CD14-positive monocyte (primary cell): ENCODE results near the gene UBE2A. TPM values are rescaled to one million over a fixed set of nuclear protein-coding genes. Genes with fewer than 3 reads are reported as not detected.
A peak's percentile ranks its signal among the peaks of the same experiment; 100 is the strongest.

Experiments
- DNase-seq, 3 donors: peaks; one replicate each; pipeline ENCODE4 v3.0.0-alpha.2; 2011 to 2022
- H2AFZ ChIP-seq: 2 replicates; pipeline ENCODE4 v1.6.0; 2012; ENCODE audit warnings: mild to moderate bottlenecking, low read depth, low read length, inconsistent platforms; ENCODE audit not compliant: insufficient read depth, poor library complexity, severe bottlenecking
- H3K27ac ChIP-seq, 2 donors: 1 replicate in 1 of 2; 2 replicates in 1 of 2; pipeline ENCODE4 v1.5.1; 2012 to 2013; ENCODE audit warnings: low read length in 2 of 2, control low read depth in 1 of 2, inconsistent platforms in 1 of 2, low read depth in 1 of 2, mild to moderate bottlenecking in 1 of 2
- H3K27me3 ChIP-seq, 2 donors: one replicate each; pipeline versions ENCODE4 v1.6.0 to v1.6.1; 2011 to 2013; ENCODE audit warnings: low read length in 2 of 2; ENCODE audit not compliant: control insufficient read depth in 2 of 2, insufficient read depth in 2 of 2
- H3K36me3 ChIP-seq, 2 donors: replicated peaks in 1 of 2; 1 replicate in 1 of 2; 2 replicates in 1 of 2; pipeline versions ENCODE4 v1.5.1 to v1.6.1; 2012 to 2013; ENCODE audit warnings: low read length in 2 of 2, control low read depth in 1 of 2, inconsistent platforms in 1 of 2, mild to moderate bottlenecking in 1 of 2; ENCODE audit not compliant: insufficient read depth in 2 of 2, control insufficient read depth in 1 of 2
- H3K4me1 ChIP-seq, 2 donors: 1 replicate in 1 of 2; 2 replicates in 1 of 2; pipeline versions ENCODE4 v1.5.1 to v1.6.1; 2012 to 2013; ENCODE audit warnings: low read length in 2 of 2, control low read depth in 1 of 2, inconsistent platforms in 1 of 2, mild to moderate bottlenecking in 1 of 2, moderate library complexity in 1 of 2; ENCODE audit not compliant: insufficient read depth in 2 of 2, control insufficient read depth in 1 of 2
- H3K4me2 ChIP-seq: replicated peaks from 2 replicates; pipeline ENCODE3; 2012; ENCODE audit warnings: low read length, moderate library complexity, mild to moderate bottlenecking; ENCODE audit not compliant: poor library complexity, severe bottlenecking; ENCODE audit errors: extremely low read depth
- H3K4me3 ChIP-seq, 3 experiments: fragments of 200-600 bp in 1 of 3; sonication (generic) in 1 of 3; replicated peaks in 1 of 3; 1 replicate in 2 of 3; 2 replicates in 1 of 3; pipeline ENCODE4 v1.5.1; 2011 to 2013; ENCODE audit warnings: low read length in 3 of 3, mild to moderate bottlenecking in 3 of 3, control low read depth in 2 of 3, low read depth in 2 of 3, inconsistent platforms in 1 of 3, moderate library complexity in 1 of 3
- H3K79me2 ChIP-seq: 2 replicates; pipeline ENCODE4 v1.6.0; 2012; ENCODE audit warnings: mild to moderate bottlenecking, control low read depth, inconsistent platforms, low read length, moderate library complexity; ENCODE audit not compliant: insufficient read depth
- H3K9ac ChIP-seq: 2 replicates; pipeline ENCODE4 v1.6.0; 2017; ENCODE audit warnings: low read length, mild to moderate bottlenecking; ENCODE audit not compliant: insufficient read depth, poor library complexity, severe bottlenecking
- H3K9me3 ChIP-seq, 2 donors: replicated peaks in 1 of 2; 1 replicate in 1 of 2; 2 replicates in 1 of 2; pipeline versions ENCODE4 v1.5.1 to v1.6.1; 2012 to 2013; ENCODE audit warnings: low read length in 2 of 2, control low read depth in 1 of 2; ENCODE audit not compliant: control insufficient read depth in 1 of 2, insufficient read depth in 1 of 2
- H4K20me1 ChIP-seq: 2 replicates; pipeline ENCODE4 v1.6.0; 2012; ENCODE audit warnings: mild to moderate bottlenecking, low read length, control low read depth, moderate library complexity; ENCODE audit not compliant: insufficient read depth
- H3K27ac Mint-ChIP-seq, 7 donors: one replicate each; pipeline ENCODE4 v1.8.0; 2020; ENCODE audit warnings: mild to moderate bottlenecking in 7 of 7, mixed read lengths in 7 of 7, moderate library complexity in 6 of 7, inconsistent platforms in 2 of 7
- H3K27me3 Mint-ChIP-seq, 3 donors: one replicate each; pipeline ENCODE4 v1.8.0; 2021 to 2022; ENCODE audit warnings: low read depth in 3 of 3, mild to moderate bottlenecking in 3 of 3, mixed read lengths in 3 of 3, moderate library complexity in 3 of 3, inconsistent platforms in 1 of 3
- H3K36me3 Mint-ChIP-seq, 2 donors: one replicate each; pipeline ENCODE4 v1.8.0; 2020; ENCODE audit warnings: mixed read lengths in 2 of 2, inconsistent platforms in 1 of 2, mild to moderate bottlenecking in 1 of 2
- H3K4me1 Mint-ChIP-seq: one replicate; pipeline ENCODE4 v1.8.0; 2020; ENCODE audit warnings: mild to moderate bottlenecking, mixed read lengths
- H3K4me3 Mint-ChIP-seq, 2 donors: one replicate each; pipeline ENCODE4 v1.8.0; 2020; ENCODE audit warnings: mild to moderate bottlenecking in 2 of 2, mixed read lengths in 2 of 2, moderate library complexity in 1 of 2
- H3K9me3 Mint-ChIP-seq, 7 donors: one replicate each; pipeline ENCODE4 v1.8.0; 2020 to 2022; ENCODE audit warnings: mixed read lengths in 7 of 7, mild to moderate bottlenecking in 6 of 7, moderate library complexity in 6 of 7, inconsistent platforms in 2 of 7
- CTCF ChIP-seq: fragments of 200-600 bp; IDR thresholded peaks from one replicate; pipeline ENCODE4 v1.8.0; 2022; ENCODE audit warnings: antibody characterized with exemption, mild to moderate bottlenecking
- WGBS: methylation state at CpG from one replicate; pipeline ENCODE4 v1.1.5; 2013; ENCODE audit warnings: missing lambda C conversion rate; ENCODE audit not compliant: insufficient coverage; 5-methylcytosine and 5-hydroxymethylcytosine counted together
- intact Hi-C, 2 donors: fragments of 100-400 bp; cut with micrococcal nuclease; formaldehyde crosslinking; loops; one replicate each; pipeline versions ENCODE4 v1.15.0 to v1.15.1; 2023
- polyA plus RNA-seq, 3 donors: library from polyadenylated mRNA; depleted of rRNA in 1 of 3; unstranded in 2 of 3; stranded (reverse) in 1 of 3; fragments of 300-500 nt in 2 of 3; fragments of >200 nt in 1 of 3; fragmentation: Illumina TruSeq in 2 of 3; gene quantifications; 1 replicate in 2 of 3; 2 replicates in 1 of 3; pipeline ENCODE4 v1.2.3, GENCODE V29; 2012 to 2021

Gene UBE2A
- polyA plus RNA-seq, 3 donors: 68.7 to 91.4 (median 74.1) TPM

GRCh38 chrX:119625843-119626242, 51.5 kb downstream of the UBE2A start:
- no peak for TF ChIP-seq CTCF
- no peak overlapping the region for H3K4me3 Mint-ChIP-seq
- H4K20me1 ChIP-seq: no peaks in the 10 kb centered on the region
- H2AFZ ChIP-seq: no peak overlapping the region
- H3K4me2 ChIP-seq: no peak overlapping the region
- H3K4me1 Mint-ChIP-seq: peaks cover 17% of the 10 kb centered on the region
- H3K27ac ChIP-seq: peak overlapping the region in 1 of 2 donors; percentile 34
- no peak overlapping the region for H3K4me3 ChIP-seq
- intact Hi-C loops: no loop called here
- no peaks in the 10 kb centered on the region for H3K9me3 ChIP-seq
- peaks cover 14 to 21% of the 10 kb centered on the region in 2 donors for H3K4me1 ChIP-seq
- peaks cover 19 to 41% of the 10 kb centered on the region in 2 donors for H3K36me3 Mint-ChIP-seq
- no peaks in the 10 kb centered on the region for H3K9me3 Mint-ChIP-seq
- no peak for DNase-seq
- H3K27me3 ChIP-seq: no peaks in the 10 kb centered on the region
- peaks cover 8 to 26% of the 10 kb centered on the region in 2 donors for H3K36me3 ChIP-seq
- no CpG with 5 or more reads among the region's 2 CpGs for WGBS
- H3K79me2 ChIP-seq: no peaks in the 10 kb centered on the region
- peak overlapping the region in 6 of 7 donors; percentile 12 to 77 (median 52) for H3K27ac Mint-ChIP-seq
- peaks cover 0 to 7% (median 0%) of the 10 kb centered on the region in 3 donors for H3K27me3 Mint-ChIP-seq
- no peak overlapping the region for H3K9ac ChIP-seq

Other genes with a start within 250 kb of the UBE2A start
- gene SLC25A43, start 175.2 kb upstream of the UBE2A start, polyA plus RNA-seq: 1 to 10 TPM; 6.8 to 9.2 (median 8.6) TPM
- gene SLC25A5, start 106.1 kb upstream of the UBE2A start, polyA plus RNA-seq: 100 to 1,000 TPM; 436 to 491 (median 468) TPM
- 10 to 100 TPM; 10.6 to 13.2 (median 12.6) TPM for gene STEEP1, start 9.2 kb upstream of the UBE2A start, polyA plus RNA-seq
- gene NKRF, start 31.9 kb downstream of the UBE2A start, polyA plus RNA-seq: 1 to 10 TPM; 1.3 to 4.7 (median 2.4) TPM
- gene SEPTIN6, start 118.6 kb downstream of the UBE2A start, polyA plus RNA-seq: 10 to 100 TPM; 21.8 to 52.7 (median 31.1) TPM
- 1 to 10 TPM; 3.8 to 7.4 (median 4.0) TPM for gene SOWAHD, start 184.0 kb downstream of the UBE2A start, polyA plus RNA-seq
- 1,000 to 10,000 TPM; 1,908 to 2,198 (median 1,931) TPM for gene RPL39, start 217.1 kb downstream of the UBE2A start, polyA plus RNA-seq